H1 (cell line): ENCODE data around the gene DENND4A. TPM values are rescaled to one million over a fixed set of nuclear protein-coding genes. Genes with fewer than 3 reads are reported as not detected.

Experiments
- CTCF ChIA-PET: fragments of 300-600 bp; sonication (Branson Sonifier 250); formaldehyde crosslinking; loops from one replicate; lab custom pipeline; 2021; ENCODE audit not compliant: partially characterized antibody; lab: Charles Lee
- POLR2A ChIA-PET: fragments of 300-600 bp; sonication (Branson Sonifier 250); formaldehyde crosslinking; loops from one replicate; lab custom pipeline; 2021; ENCODE audit warnings: inconsistent platforms; ENCODE audit not compliant: partially characterized antibody; lab: Charles Lee
- DNase-seq, 2 experiments: peaks; one replicate each; pipeline versions ENCODE4 v3.0.0 to v3.0.0-alpha.2; 2010 to 2022; ENCODE audit warnings: low spot score in 2 of 2, low read depth in 1 of 2, mixed read lengths in 1 of 2
- FAIRE-seq: peaks from 2 replicates; lab custom pipeline; 2011; peaks lifted over from hg19 to GRCh38; lab: Jason Lieb, UNC
- H2AFZ ChIP-seq: 2 replicates; pipeline ENCODE4 v1.8.1; 2012; ENCODE audit warnings: low read length, inconsistent platforms
- H2AK5ac ChIP-seq: 2 replicates; pipeline ENCODE4 v1.6.1; 2013; ENCODE audit warnings: low read depth, low read length
- H2BK120ac ChIP-seq: replicated peaks from 2 replicates; pipeline ENCODE3; 2013; ENCODE audit warnings: low read depth, low read length, inconsistent platforms
- H2BK12ac ChIP-seq: 2 replicates; pipeline ENCODE4 v1.6.1; 2013; ENCODE audit warnings: low read depth, low read length
- H2BK15ac ChIP-seq: 2 replicates; pipeline ENCODE4 v1.6.1; 2013; ENCODE audit warnings: low read length
- H2BK20ac ChIP-seq: 2 replicates; pipeline ENCODE4 v1.6.1; 2013; ENCODE audit warnings: low read length
- H2BK5ac ChIP-seq: 2 replicates; pipeline ENCODE4 v1.6.1; 2013; ENCODE audit warnings: low read depth, low read length
- H3K14ac ChIP-seq: 2 replicates; pipeline ENCODE4 v1.6.1; 2013; ENCODE audit warnings: inconsistent platforms; ENCODE audit not compliant: insufficient read length
- H3K18ac ChIP-seq: 2 replicates; pipeline ENCODE4 v1.6.1; 2013; ENCODE audit warnings: low read length; ENCODE audit errors: extremely low read depth
- H3K23ac ChIP-seq: 2 replicates; pipeline ENCODE4 v1.6.1; 2013; ENCODE audit warnings: inconsistent platforms; ENCODE audit not compliant: insufficient read length
- H3K23me2 ChIP-seq: 2 replicates; pipeline ENCODE4 v1.6.1; 2013; ENCODE audit warnings: low read depth, low read length
- H3K27ac ChIP-seq: 2 replicates; pipeline ENCODE4 v1.6.1; 2011; ENCODE audit warnings: low read depth, low read length, inconsistent platforms
- H3K27me3 ChIP-seq, 4 experiments: replicated peaks in 1 of 4; 1 replicate in 1 of 4; 2 replicates in 3 of 4; pipeline versions ENCODE4 v1.6.1 to v1.8.1; 2011 to 2013; ENCODE audit warnings: low read length in 3 of 4, mild to moderate bottlenecking in 3 of 4, inconsistent platforms in 2 of 4, mixed read lengths in 2 of 4, moderate library complexity in 1 of 4; ENCODE audit not compliant: control insufficient read depth in 3 of 4, insufficient read depth in 3 of 4; ENCODE audit errors: extremely low read depth in 1 of 4
- H3K36me3 ChIP-seq, 4 experiments: 2 replicates each; pipeline versions ENCODE4 v1.6.1 to v1.8.1; 2011 to 2013; ENCODE audit warnings: mild to moderate bottlenecking in 4 of 4, low read length in 3 of 4, moderate library complexity in 2 of 4, control low read depth in 1 of 4, inconsistent platforms in 1 of 4; ENCODE audit not compliant: insufficient read depth in 4 of 4, control insufficient read depth in 2 of 4
- H3K4ac ChIP-seq: replicated peaks from 2 replicates; pipeline ENCODE3; 2013; ENCODE audit warnings: low read length, low read depth, mixed read lengths, inconsistent platforms; ENCODE audit not compliant: insufficient read length
- H3K4me1 ChIP-seq, 4 experiments: replicated peaks in 1 of 4; 1 replicate in 1 of 4; 2 replicates in 3 of 4; pipeline versions ENCODE4 v1.6.1 to v1.8.1; 2011 to 2013; ENCODE audit warnings: low read length in 3 of 4, inconsistent platforms in 2 of 4, mixed read lengths in 1 of 4; ENCODE audit not compliant: insufficient read depth in 4 of 4, control insufficient read depth in 3 of 4
- H3K4me2 ChIP-seq, 2 experiments: 2 replicates each; pipeline versions ENCODE4 v1.6.1 to v1.8.1; 2011 to 2013; ENCODE audit warnings: low read depth in 2 of 2, low read length in 2 of 2, control low read depth in 1 of 2, inconsistent platforms in 1 of 2, mild to moderate bottlenecking in 1 of 2; ENCODE audit not compliant: insufficient read depth in 1 of 2
- H3K4me3 ChIP-seq, 4 experiments: fragments of 200-600, 300-600 bp in 1 of 4; sonication (generic), shearing (Covaris generic), sonication (Bioruptor Twin) in 1 of 4; 2 replicates each; pipeline versions ENCODE4 v1.5.1 to v1.8.1; 2011 to 2016; ENCODE audit warnings: low read length in 4 of 4, low read depth in 3 of 4, control low read depth in 2 of 4, inconsistent platforms in 2 of 4, mild to moderate bottlenecking in 2 of 4, mixed read lengths in 1 of 4, moderate library complexity in 1 of 4; ENCODE audit not compliant: insufficient read depth in 2 of 4; ENCODE audit errors: extremely low read depth in 1 of 4
- H3K56ac ChIP-seq: replicated peaks from 2 replicates; pipeline ENCODE3; 2013; ENCODE audit warnings: low read depth, mild to moderate bottlenecking, mixed read lengths, low read length, inconsistent platforms; ENCODE audit not compliant: insufficient read length
- H3K79me1 ChIP-seq: 2 replicates; pipeline ENCODE4 v1.6.1; 2013; ENCODE audit warnings: low read depth, low read length, control low read depth
- H3K79me2 ChIP-seq, 2 experiments: 2 replicates each; pipeline versions ENCODE4 v1.6.1 to v1.8.1; 2012 to 2013; ENCODE audit warnings: low read length in 2 of 2, mild to moderate bottlenecking in 2 of 2, inconsistent platforms in 1 of 2; ENCODE audit not compliant: insufficient read depth in 2 of 2, control insufficient read depth in 1 of 2
- H3K9ac ChIP-seq, 4 experiments: replicated peaks in 1 of 4; 1 replicate in 1 of 4; 2 replicates in 3 of 4; pipeline versions ENCODE4 v1.6.1 to v1.8.1; 2011 to 2013; ENCODE audit warnings: low read depth in 3 of 4, low read length in 3 of 4, control low read depth in 2 of 4, mild to moderate bottlenecking in 2 of 4, moderate library complexity in 2 of 4, inconsistent platforms in 1 of 4; ENCODE audit errors: extremely low read depth in 1 of 4
- H3K9me3 ChIP-seq, 2 experiments: 2 replicates each; pipeline versions ENCODE4 v1.6.1 to v1.8.1; 2012 to 2013; ENCODE audit warnings: mild to moderate bottlenecking in 2 of 2, moderate library complexity in 2 of 2, control low read depth in 1 of 2, inconsistent platforms in 1 of 2, low read depth in 1 of 2, low read length in 1 of 2, mixed read lengths in 1 of 2; ENCODE audit not compliant: insufficient read depth in 2 of 2
- H4K20me1 ChIP-seq, 2 experiments: replicated peaks in 1 of 2; 2 replicates each; pipeline versions ENCODE3 to v1.8.1; 2011 to 2013; ENCODE audit warnings: inconsistent platforms in 2 of 2, low read length in 2 of 2, mild to moderate bottlenecking in 1 of 2; ENCODE audit not compliant: insufficient read depth in 2 of 2, control insufficient read depth in 1 of 2
- H4K5ac ChIP-seq: 2 replicates; pipeline ENCODE4 v1.6.1; 2013; ENCODE audit warnings: low read length, low read depth, mixed read lengths, inconsistent platforms; ENCODE audit not compliant: insufficient read length
- H4K8ac ChIP-seq: 2 replicates; pipeline ENCODE4 v1.8.0; 2013; ENCODE audit warnings: mild to moderate bottlenecking, moderate library complexity, low read length, inconsistent platforms; ENCODE audit not compliant: insufficient read depth; ENCODE audit errors: extremely low read depth
- H4K91ac ChIP-seq: replicated peaks from 2 replicates; pipeline ENCODE3; 2013; ENCODE audit warnings: low read length, mixed read lengths, inconsistent platforms; ENCODE audit not compliant: insufficient read length
- GABPA ChIP-seq: IDR thresholded peaks from 2 replicates; pipeline ENCODE4 v1.6.1; 2011; ENCODE audit warnings: mild to moderate bottlenecking, low read length, moderate library complexity, borderline replicate concordance; ENCODE audit not compliant: insufficient read depth
- NRF1 ChIP-seq: IDR thresholded peaks from 2 replicates; pipeline ENCODE4 v1.6.1; 2011; ENCODE audit warnings: mild to moderate bottlenecking, low read depth, low read length, improper control_type of control experiment
- RXRA ChIP-seq: IDR thresholded peaks from 2 replicates; pipeline ENCODE4 v1.6.1; 2011; ENCODE audit warnings: low read depth, mild to moderate bottlenecking, low read length, moderate library complexity; ENCODE audit not compliant: insufficient read depth
- TBP ChIP-seq: IDR thresholded peaks from 2 replicates; pipeline ENCODE4 v1.6.1; 2011; ENCODE audit warnings: low read depth, low read length, improper control_type of control experiment
- WGBS, 2 experiments: shearing (Covaris generic) in 1 of 2; methylation state at CpG; one replicate each; pipeline versions ENCODE4 v1.1.6 to v1.1.7; 2013 to 2015; ENCODE audit warnings: low lambda C conversion rate in 2 of 2, mixed read lengths in 2 of 2, inconsistent platforms in 1 of 2, low coverage in 1 of 2, missing lambda C conversion rate in 1 of 2; ENCODE audit not compliant: insufficient replicate concordance in 2 of 2, insufficient coverage in 1 of 2, insufficient read length in 1 of 2; ENCODE audit errors: extremely low coverage in 1 of 2, missing lambda C conversion rate in 1 of 2; 5-methylcytosine and 5-hydroxymethylcytosine counted together
- polyA plus RNA-seq, 7 experiments: library from polyadenylated mRNA; depleted of rRNA in 3 of 7; stranded (reverse) in 5 of 7; unstranded in 2 of 7; fragments of >200 nt in 5 of 7; fragments of 200-250 nt in 2 of 7; gene quantifications; 1 replicate in 5 of 7; 2 replicates in 1 of 7; 4 replicates in 1 of 7; pipeline versions ENCODE4 v1.2.1 to v1.2.3, GENCODE V29; 2011 to 2013; ENCODE audit warnings: missing spikeins in 2 of 7, mixed read lengths in 2 of 7
- total RNA-seq: library from RNA; stranded (reverse); fragmentation: NEBNext Ultra II Directional; extraction: Animal tissue kit (Norgen Biotek cat#: 25700); gene quantifications from 2 replicates; pipeline ENCODE4 v1.2.1, GENCODE V29; 2021

The DENND4A gene
- total and polyA plus RNA-seq, 2 of the 8 experiments (the other 6 are each of a cell fraction or from before 2014, with no cell fraction given): 1.3 to 4.7 TPM

GRCh38 chr15:65666257-65666656, 125.8 kb downstream of the DENND4A start:
- H2AK5ac ChIP-seq: no peak overlapping the region
- no peak overlapping the region for H2BK15ac ChIP-seq
- no peak overlapping the region for H3K23ac ChIP-seq
- no peak for FAIRE-seq
- H4K5ac ChIP-seq: no peak overlapping the region
- no peaks in the 10 kb centered on the region; a peak in 1 of 7 replicates for H3K27me3 ChIP-seq
- no peak overlapping the region for H2BK5ac ChIP-seq
- no peak overlapping the region for H3K4me3 ChIP-seq
- no peak overlapping the region for H4K8ac ChIP-seq
- CTCF ChIA-PET: interaction anchor here (1.5 kb wide), 1 partner anchor 28 kb away, joined by 6 read pairs; no protein-coding TSS in a partner anchor
- no peak overlapping the region for H3K18ac ChIP-seq
- H2BK20ac ChIP-seq: no peak overlapping the region
- H4K20me1 ChIP-seq: no peaks in the 10 kb centered on the region
- no peaks in the 10 kb centered on the region for H3K79me1 ChIP-seq
- no peaks in the 10 kb centered on the region for H3K23me2 ChIP-seq
- H3K79me2 ChIP-seq: no peaks in the 10 kb centered on the region
- TF ChIP-seq NRF1 (no peak), RXRA (no peak), TBP (no peak), GABPA (no peak)
- TF ChIP-seq, all 59 proteins: peak for 0
- Histone ChIP-seq H3K4me2 (no peak overlapping the region), H3K4ac (no peak overlapping the region), H2AFZ (no peak overlapping the region), H3K56ac (no peak overlapping the region), H3K9ac (no peak overlapping the region), H3K36me3 (no peaks in the 10 kb centered on the region), H4K91ac (no peak overlapping the region), H3K27ac (no peak overlapping the region), H2BK12ac (no peak overlapping the region), H3K9me3 (no peaks in the 10 kb centered on the region), H2BK120ac (no peak overlapping the region), H3K14ac (no peak overlapping the region), H3K4me1 (no peaks in the 10 kb centered on the region)
- DNase-seq: no peak
- 95% methylated on average over 3 of the region's 3 CpGs; no CpG with 5 or more reads in 1 of the 2 experiments for WGBS, 2 experiments
- POLR2A ChIA-PET: no interaction called here
